Memory B cell (primary cell): Measurements from ENCODE around the gene GPR62.

ENCODE experiments used
- ATAC-seq: fragments of 150-1000 bp; cut with Tn5 transposase; 2 replicates; pipeline ENCODE4 v1.10.0; 2021; ENCODE audit warnings: low read depth, mild to moderate bottlenecking, moderate library complexity
- DNase-seq, 2 donors: peaks; one replicate each; pipeline ENCODE4 v3.0.0; 2022; ENCODE audit warnings: low spot score in 2 of 2
- H3K27ac Mint-ChIP-seq: one replicate; pipeline ENCODE4 v1.8.0; 2022; ENCODE audit warnings: mild to moderate bottlenecking, moderate library complexity, mixed read lengths
- H3K27me3 Mint-ChIP-seq: one replicate; pipeline ENCODE4 v1.8.0; 2022; ENCODE audit warnings: mixed read lengths
- H3K36me3 Mint-ChIP-seq: one replicate; pipeline ENCODE4 v1.8.0; 2022; ENCODE audit warnings: mild to moderate bottlenecking, mixed read lengths
- H3K4me1 Mint-ChIP-seq: one replicate; pipeline ENCODE4 v1.8.0; 2022; ENCODE audit warnings: mixed read lengths
- H3K4me3 Mint-ChIP-seq: one replicate; pipeline ENCODE4 v1.8.0; 2022; ENCODE audit warnings: mild to moderate bottlenecking, moderate library complexity, mixed read lengths
- H3K9me3 Mint-ChIP-seq: one replicate; pipeline ENCODE4 v1.8.0; 2022; ENCODE audit warnings: mixed read lengths

GPR62 gene

GRCh38 chr3:52006820-52007133, 51.6 kb downstream of the GPR62 start:
- no peak for ATAC-seq
- Mint-ChIP-seq H3K27me3 (peaks cover 3% of the 10 kb centered on the region), H3K4me1 (no peaks in the 10 kb centered on the region), H3K9me3 (peaks cover 2% of the 10 kb centered on the region), H3K36me3 (no peaks in the 10 kb centered on the region), H3K4me3 (no peak overlapping the region), H3K27ac (no peak overlapping the region)
- DNase-seq, result no peak
